GM18511 (cell line): ENCODE data around the gene MAL.

Source experiments
- ATAC-seq: cut with Tn5 transposase; IDR thresholded peaks from one replicate; pipeline ENCODE4 v1.9.1; 2021; ENCODE audit warnings: mild to moderate bottlenecking, moderate library complexity; ENCODE audit not compliant: unreplicated experiment

Gene MAL

GRCh38 chr2:95025406-95026319 is at the start of gene MAL:
Gene MAL (plus strand): TSS chr2:95025708. CDS start chr2:95025793, 85 bp downstream.
- ATAC-seq = peak; percentile 44

GRCh38 chr2:94977826-94978225 is 47.7 kb upstream of the MAL start:
- ATAC-seq = no peak

- ATAC-seq = no peak
Observed at GRCh38 chr2:94978917-94979316, 46.6 kb upstream of the MAL start.

- ATAC-seq = no peak
Observed at GRCh38 chr2:94979406-94980375, 45.8 kb upstream of the MAL start.

GRCh38 chr2:94980406-94980805 is 45.1 kb upstream of the MAL start:
- no peak for ATAC-seq

GRCh38 chr2:94982156-94982555 is 43.4 kb upstream of the MAL start:
- ATAC-seq = no peak

- ATAC-seq = no peak
Observed at GRCh38 chr2:94982675-94983074, 42.8 kb upstream of the MAL start.

- ATAC-seq = no peak
Observed at GRCh38 chr2:94984964-94985575, 40.4 kb upstream of the MAL start.

GRCh38 chr2:94985636-94986035 is 39.9 kb upstream of the MAL start:
- ATAC-seq = no peak

GRCh38 chr2:94986392-94986963 is 39.0 kb upstream of the MAL start:
- peak; percentile 84 for ATAC-seq

- no peak for ATAC-seq
Observed at GRCh38 chr2:94987074-94988020, 38.2 kb upstream of the MAL start.

- ATAC-seq = no peak
Observed at GRCh38 chr2:94990956-94991355, 34.6 kb upstream of the MAL start.

GRCh38 chr2:94992360-94992759 is 33.1 kb upstream of the MAL start:
- no peak for ATAC-seq

- no peak for ATAC-seq
Observed at GRCh38 chr2:94993176-94994062, 32.1 kb upstream of the MAL start.

- ATAC-seq = no peak
Observed at GRCh38 chr2:94994063-94994913, 31.2 kb upstream of the MAL start.

GRCh38 chr2:94994914-94995552 is 30.5 kb upstream of the MAL start:
- ATAC-seq = no peak
